HepG2 (cell line): ENCODE results near the gene PDHA1. TPM values are rescaled to one million over a fixed set of nuclear protein-coding genes. Genes with fewer than 3 reads are reported as not detected.

Experiments
- BRD4 ChIP-seq: sonication (generic); formaldehyde crosslinking; IDR thresholded peaks from 2 replicates; pipeline ENCODE4 v1.4.0; 2020; ENCODE audit warnings: missing genetic modification reagents
- CREM ChIP-seq, 2 experiments: sonication (generic) in 1 of 2; formaldehyde crosslinking in 1 of 2; IDR thresholded peaks; 2 replicates each; pipeline versions ENCODE4 v1.4.0 to v1.6.1; 2016 to 2020; ENCODE audit warnings: antibody characterized with exemption in 1 of 2, mild to moderate bottlenecking in 1 of 2, missing genetic modification reagents in 1 of 2
- EED ChIP-seq: sonication (generic); formaldehyde crosslinking; IDR thresholded peaks from 2 replicates; pipeline ENCODE4 v1.5.0; 2020; ENCODE audit warnings: mild to moderate bottlenecking, missing genetic modification reagents
- ELF3 ChIP-seq: IDR thresholded peaks from 2 replicates; pipeline ENCODE4 v1.6.1; 2016; ENCODE audit warnings: missing genetic modification reagents, missing compliant biosample characterization
- FOSL1 ChIP-seq: sonication (generic); formaldehyde crosslinking; IDR thresholded peaks from 2 replicates; pipeline ENCODE4 v1.9.0; 2021; ENCODE audit warnings: missing genetic modification reagents, borderline replicate concordance
- NCOA1 ChIP-seq: sonication (generic); formaldehyde crosslinking; IDR thresholded peaks from 2 replicates; pipeline ENCODE4 v1.9.0; 2021; ENCODE audit warnings: missing genetic modification reagents
- NFYC ChIP-seq: IDR thresholded peaks from 2 replicates; pipeline ENCODE4 v1.6.1; 2016; ENCODE audit warnings: missing genetic modification reagents, missing compliant biosample characterization
- POLR2A ChIP-seq, 2 experiments: IDR thresholded peaks; 2 replicates each; pipeline ENCODE4 v1.6.1; 2011; ENCODE audit warnings: low read depth in 2 of 2, low read length in 2 of 2, mild to moderate bottlenecking in 1 of 2, moderate library complexity in 1 of 2; ENCODE audit not compliant: insufficient read depth in 1 of 2
- PRDM10 ChIP-seq: sonication (generic); formaldehyde crosslinking; IDR thresholded peaks from 2 replicates; pipeline ENCODE4 v1.4.0; 2020; ENCODE audit warnings: low read depth, missing genetic modification reagents
- REPIN1 ChIP-seq: sonication (generic); formaldehyde crosslinking; IDR thresholded peaks from 2 replicates; pipeline ENCODE4 v1.8.0; 2022; ENCODE audit warnings: missing genetic modification reagents, low read depth, mild to moderate bottlenecking, borderline replicate concordance
- SP4 ChIP-seq: sonication (generic); formaldehyde crosslinking; IDR thresholded peaks from 2 replicates; pipeline ENCODE4 v1.8.1; 2023; ENCODE audit warnings: mild to moderate bottlenecking, missing genetic modification reagents
- STAG1 ChIP-seq: sonication (generic); formaldehyde crosslinking; IDR thresholded peaks from 2 replicates; pipeline ENCODE4 v1.4.0; 2020; ENCODE audit warnings: missing genetic modification reagents
- TEAD3 ChIP-seq: optimal IDR thresholded peaks from 2 replicates; pipeline ENCODE3; 2016; ENCODE audit warnings: borderline replicate concordance
- YEATS4 ChIP-seq: sonication (generic); formaldehyde crosslinking; IDR thresholded peaks from 2 replicates; pipeline ENCODE4 v1.4.0; 2020; ENCODE audit warnings: missing genetic modification reagents, borderline replicate concordance
- ZBTB33 ChIP-seq: sonication (generic); formaldehyde crosslinking; IDR thresholded peaks from 2 replicates; pipeline ENCODE4 v1.4.0; 2020; ENCODE audit warnings: missing genetic modification reagents
- ZC3H4 ChIP-seq: sonication (generic); formaldehyde crosslinking; IDR thresholded peaks from 2 replicates; pipeline ENCODE4 v1.4.0; 2020; ENCODE audit warnings: missing genetic modification reagents, borderline replicate concordance
- polyA plus RNA-seq, 8 experiments: library from polyadenylated mRNA; depleted of rRNA in 3 of 8; stranded (reverse) in 7 of 8; unstranded in 1 of 8; fragments of >200 nt; fragmentation: Illumina TruSeq in 4 of 8; extraction: Trizol in 4 of 8; gene quantifications; 2 replicates each; pipeline versions ENCODE4 v1.2.1 to v1.2.3, GENCODE V29; 2011 to 2016; ENCODE audit warnings: low read depth in 4 of 8, missing spikeins in 1 of 8, mixed read lengths in 1 of 8; ENCODE audit not compliant: insufficient read depth in 1 of 8
- total RNA-seq, 5 experiments: library from RNA; depleted of rRNA; stranded (reverse); fragments of >200 nt; fragmentation: Illumina TruSeq; extraction: Trizol; gene quantifications; 2 replicates each; pipeline ENCODE4 v1.2.3, GENCODE V29; 2016; ENCODE audit warnings: low read depth in 1 of 5
- TF ChIP-seq, protein P1 (sequence below): sonication (generic); formaldehyde crosslinking; IDR thresholded peaks from one replicate; pipeline ENCODE4 v1.5.1; 2020; ENCODE audit warnings: mild to moderate bottlenecking, missing genetic modification reagents; ENCODE audit errors: not compliant biosample characterization

PDHA1 gene
- total and polyA plus RNA-seq, 2 of the 13 experiments (the other 11 are each of a cell fraction or from before 2014, with no cell fraction given) = 177 to 249 TPM

GRCh38 chrX:19334945-19335626, 8.6 kb upstream of the PDHA1 start (continued):
- no peak for TF ChIP-seq ZC3H4 (CRISPR knock-in tag)
- peak; percentile 54 for TF ChIP-seq STAG1 (CRISPR knock-in tag)
- TF ChIP-seq POLR2A (IDR thresholded peaks at IDR 0.05; ENCODE audit: insufficient read depth in 1 of 2, low read depth in 2 of 2, low read length in 2 of 2) = no peak
- TF ChIP-seq, protein P1, sequence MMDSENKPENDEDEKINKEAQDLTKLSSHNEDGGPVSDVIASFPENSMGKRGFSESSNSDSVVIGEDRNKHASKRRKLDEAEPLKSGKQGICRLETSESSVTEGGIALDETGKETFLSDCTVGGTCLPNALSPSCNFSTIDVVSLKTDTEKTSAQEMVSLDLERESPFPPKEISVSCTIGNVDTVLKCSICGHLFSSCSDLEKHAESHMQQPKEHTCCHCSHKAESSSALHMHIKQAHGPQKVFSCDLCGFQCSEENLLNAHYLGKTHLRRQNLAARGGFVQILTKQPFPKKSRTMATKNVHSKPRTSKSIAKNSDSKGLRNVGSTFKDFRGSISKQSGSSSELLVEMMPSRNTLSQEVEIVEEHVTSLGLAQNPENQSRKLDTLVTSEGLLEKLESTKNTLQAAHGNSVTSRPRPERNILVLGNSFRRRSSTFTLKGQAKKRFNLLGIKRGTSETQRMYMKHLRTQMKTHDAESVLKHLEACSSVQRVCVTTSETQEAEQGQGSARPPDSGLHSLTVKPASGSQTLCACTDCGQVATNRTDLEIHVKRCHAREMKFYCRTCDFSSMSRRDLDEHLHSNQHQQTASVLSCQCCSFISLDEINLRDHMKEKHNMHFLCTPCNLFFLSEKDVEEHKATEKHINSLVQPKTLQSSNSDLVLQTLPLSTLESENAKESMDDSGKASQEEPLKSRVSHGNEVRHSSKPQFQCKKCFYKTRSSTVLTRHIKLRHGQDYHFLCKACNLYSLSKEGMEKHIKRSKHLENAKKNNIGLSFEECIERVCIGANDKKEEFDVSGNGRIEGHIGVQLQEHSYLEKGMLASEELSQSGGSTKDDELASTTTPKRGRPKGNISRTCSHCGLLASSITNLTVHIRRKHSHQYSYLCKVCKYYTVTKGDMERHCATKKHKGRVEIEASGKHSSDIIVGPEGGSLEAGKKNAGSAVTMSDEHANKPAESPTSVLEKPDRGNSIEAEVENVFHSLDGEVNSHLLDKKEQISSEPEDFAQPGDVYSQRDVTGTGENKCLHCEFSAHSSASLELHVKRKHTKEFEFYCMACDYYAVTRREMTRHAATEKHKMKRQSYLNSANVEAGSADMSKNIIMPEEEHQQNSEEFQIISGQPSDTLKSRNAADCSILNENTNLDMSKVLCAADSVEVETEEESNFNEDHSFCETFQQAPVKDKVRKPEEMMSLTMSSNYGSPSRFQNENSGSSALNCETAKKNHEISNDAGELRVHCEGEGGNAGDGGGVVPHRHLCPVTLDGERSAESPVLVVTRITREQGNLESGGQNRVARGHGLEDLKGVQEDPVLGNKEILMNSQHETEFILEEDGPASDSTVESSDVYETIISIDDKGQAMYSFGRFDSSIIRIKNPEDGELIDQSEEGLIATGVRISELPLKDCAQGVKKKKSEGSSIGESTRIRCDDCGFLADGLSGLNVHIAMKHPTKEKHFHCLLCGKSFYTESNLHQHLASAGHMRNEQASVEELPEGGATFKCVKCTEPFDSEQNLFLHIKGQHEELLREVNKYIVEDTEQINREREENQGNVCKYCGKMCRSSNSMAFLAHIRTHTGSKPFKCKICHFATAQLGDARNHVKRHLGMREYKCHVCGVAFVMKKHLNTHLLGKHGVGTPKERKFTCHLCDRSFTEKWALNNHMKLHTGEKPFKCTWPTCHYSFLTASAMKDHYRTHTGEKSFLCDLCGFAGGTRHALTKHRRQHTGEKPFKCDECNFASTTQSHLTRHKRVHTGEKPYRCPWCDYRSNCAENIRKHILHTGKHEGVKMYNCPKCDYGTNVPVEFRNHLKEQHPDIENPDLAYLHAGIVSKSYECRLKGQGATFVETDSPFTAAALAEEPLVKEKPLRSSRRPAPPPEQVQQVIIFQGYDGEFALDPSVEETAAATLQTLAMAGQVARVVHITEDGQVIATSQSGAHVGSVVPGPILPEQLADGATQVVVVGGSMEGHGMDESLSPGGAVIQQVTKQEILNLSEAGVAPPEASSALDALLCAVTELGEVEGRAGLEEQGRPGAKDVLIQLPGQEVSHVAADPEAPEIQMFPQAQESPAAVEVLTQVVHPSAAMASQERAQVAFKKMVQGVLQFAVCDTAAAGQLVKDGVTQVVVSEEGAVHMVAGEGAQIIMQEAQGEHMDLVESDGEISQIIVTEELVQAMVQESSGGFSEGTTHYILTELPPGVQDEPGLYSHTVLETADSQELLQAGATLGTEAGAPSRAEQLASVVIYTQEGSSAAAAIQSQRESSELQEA (CRISPR knock-in tag) = no peak
- peak; percentile 31 for TF ChIP-seq TEAD3
- TF ChIP-seq PRDM10 = no peak
- no peak for TF ChIP-seq YEATS4 (CRISPR knock-in tag)
- no peak for TF ChIP-seq NCOA1
- TF ChIP-seq REPIN1 (CRISPR knock-in tag) = no peak
- TF ChIP-seq FOSL1 (CRISPR knock-in tag) = no peak
- TF ChIP-seq ZBTB33 (CRISPR knock-in tag) = 0 out of 2 replicates have a peak, but pooled peaks have one; percentile 4
- no peak for TF ChIP-seq BRD4 (CRISPR knock-in tag)
- TF ChIP-seq NFYC (CRISPR knock-in tag) = no peak
- TF ChIP-seq SP4 (CRISPR knock-in tag) = no peak
- no peak for TF ChIP-seq EED
- no peak for TF ChIP-seq CREM (IDR thresholded peaks at IDR 0.05)
- TF ChIP-seq CREM (CRISPR knock-in tag; IDR thresholded peaks at IDR 0.05) = no peak
- TF ChIP-seq ELF3 (CRISPR knock-in tag) = no peak
